Thoracic aorta (tissue), 2 donors: ENCODE results near the gene ALDH1A1. TPM values are rescaled to one million over a fixed set of nuclear protein-coding genes. Genes with fewer than 3 reads are reported as not detected.

Experiments used
- ATAC-seq: fragments of 150-250 bp; one replicate; pipeline ENCODE4 v1.8.0; 2017; ENCODE audit warnings: low read depth; ENCODE audit not compliant: insufficient number of reproducible peaks, low FRiP score
- DNase-seq: peaks from one replicate; pipeline ENCODE4 v3.0.0-alpha.2; 2020; ENCODE audit warnings: low spot score
- H3K27ac ChIP-seq, 2 donors: fragments of 200-600 bp; sonication (generic); 1 replicate in 1 of 2; 2 replicates in 1 of 2; pipeline ENCODE4 v1.5.1; 2016; ENCODE audit warnings: mild to moderate bottlenecking in 2 of 2, moderate library complexity in 2 of 2
- H3K27me3 ChIP-seq: fragments of 200-600 bp; sonication (generic); replicated peaks from 2 replicates; pipeline ENCODE4 v1.6.0; 2016; ENCODE audit warnings: mild to moderate bottlenecking; ENCODE audit not compliant: insufficient read depth
- H3K36me3 ChIP-seq: fragments of 200-600 bp; sonication (generic); one replicate; pipeline ENCODE4 v1.5.1; 2016
- H3K4me1 ChIP-seq, 2 donors: fragments of 200-600 bp; sonication (generic); 1 replicate in 1 of 2; 2 replicates in 1 of 2; pipeline versions ENCODE4 v1.5.1 to v1.6.0; 2016; ENCODE audit warnings: low read depth in 2 of 2, mild to moderate bottlenecking in 1 of 2; ENCODE audit not compliant: control insufficient read depth in 1 of 2
- H3K4me3 ChIP-seq: fragments of 200-600 bp; sonication (generic); 2 replicates; pipeline ENCODE4 v1.5.1; 2016; ENCODE audit warnings: mild to moderate bottlenecking
- H3K9me3 ChIP-seq: fragments of 200-600 bp; sonication (generic); 2 replicates; pipeline ENCODE4 v1.5.1; 2016
- CTCF ChIP-seq: fragments of 200-600 bp; sonication (generic); IDR thresholded peaks from one replicate; pipeline ENCODE4 v1.5.1; 2019; ENCODE audit warnings: antibody characterized with exemption
- total RNA-seq, 2 donors: library from RNA; depleted of rRNA; stranded (reverse); fragments of >200 nt; gene quantifications; one replicate each; pipeline versions ENCODE4 v1.1.0 to v1.2.3, GENCODE V29; 2016

Gene ALDH1A1
- total RNA-seq, 2 donors from 2014 or later, result 101 to 196 TPM

GRCh38 chr9:72996114-72996513, 43.3 kb upstream of the ALDH1A1 start:
- no peaks in the 10 kb centered on the region for H3K27me3 ChIP-seq
- H3K4me3 ChIP-seq, result no peak overlapping the region
- ATAC-seq (no peak), DNase-seq (no peak)
- no peak overlapping the region for H3K27ac ChIP-seq
- peaks cover 6 to 8% of the 10 kb centered on the region in 2 donors for H3K4me1 ChIP-seq
- no peaks in the 10 kb centered on the region for H3K36me3 ChIP-seq
- TF ChIP-seq CTCF, result no peak
- no peaks in the 10 kb centered on the region for H3K9me3 ChIP-seq

- Histone ChIP-seq H3K27me3 (no peaks in the 10 kb centered on the region), H3K9me3 (no peaks in the 10 kb centered on the region), H3K4me3 (no peak overlapping the region), H3K4me1 (peaks cover 6 to 8% of the 10 kb centered on the region in 2 donors), H3K27ac (no peak overlapping the region), H3K36me3 (no peaks in the 10 kb centered on the region)
- no peak for ATAC-seq
- no peak for TF ChIP-seq CTCF
- DNase-seq, result no peak
Observed at GRCh38 chr9:72995131-72996024, 42.5 kb upstream of the ALDH1A1 start.

- Histone ChIP-seq H3K4me1 (no peaks in the 10 kb centered on the region), H3K27ac (no peak overlapping the region), H3K36me3 (no peaks in the 10 kb centered on the region), H3K27me3 (no peaks in the 10 kb centered on the region), H3K4me3 (no peak overlapping the region), H3K9me3 (no peaks in the 10 kb centered on the region)
- ATAC-seq, result no peak
- no peak for TF ChIP-seq CTCF
- DNase-seq, result no peak
Observed at GRCh38 chr9:72991772-72992171, 38.9 kb upstream of the ALDH1A1 start.

GRCh38 chr9:72990397-72991182, 37.7 kb upstream of the ALDH1A1 start:
- no peak for TF ChIP-seq CTCF
- no peak overlapping the region for H3K27ac ChIP-seq
- H3K36me3 ChIP-seq, result no peaks in the 10 kb centered on the region
- ATAC-seq, result no peak
- no peaks in the 10 kb centered on the region for H3K27me3 ChIP-seq
- H3K4me3 ChIP-seq, result no peak overlapping the region
- no peaks in the 10 kb centered on the region for H3K9me3 ChIP-seq
- DNase-seq, result no peak
- H3K4me1 ChIP-seq, result peaks cover 0 to under 1% of the 10 kb centered on the region in 2 donors

- Histone ChIP-seq H3K4me3 (no peak overlapping the region), H3K27ac (no peak overlapping the region), H3K4me1 (peaks cover 6 to 27% of the 10 kb centered on the region in 2 donors), H3K27me3 (no peaks in the 10 kb centered on the region), H3K9me3 (no peaks in the 10 kb centered on the region), H3K36me3 (no peaks in the 10 kb centered on the region)
- no peak for ATAC-seq
- no peak for DNase-seq
- TF ChIP-seq CTCF, result no peak
Observed at GRCh38 chr9:72986522-72987116, 33.8 kb upstream of the ALDH1A1 start.
